NCI-H2227 treated with DMSO at 0.1 percent for 48 hours (cell line): ENCODE measurements around the gene NCKAP1.
"Not testable (repeated sequence)": the region's sequence is repeated elsewhere in the genome, so short reads cannot be mapped to it uniquely, and the experiment has no call there.

ENCODE experiments used
- DNase-seq: peaks from one replicate; lab custom pipeline; 2025; lab: John Stamatoyannopoulos, UW

The NCKAP1 gene

DNA sequence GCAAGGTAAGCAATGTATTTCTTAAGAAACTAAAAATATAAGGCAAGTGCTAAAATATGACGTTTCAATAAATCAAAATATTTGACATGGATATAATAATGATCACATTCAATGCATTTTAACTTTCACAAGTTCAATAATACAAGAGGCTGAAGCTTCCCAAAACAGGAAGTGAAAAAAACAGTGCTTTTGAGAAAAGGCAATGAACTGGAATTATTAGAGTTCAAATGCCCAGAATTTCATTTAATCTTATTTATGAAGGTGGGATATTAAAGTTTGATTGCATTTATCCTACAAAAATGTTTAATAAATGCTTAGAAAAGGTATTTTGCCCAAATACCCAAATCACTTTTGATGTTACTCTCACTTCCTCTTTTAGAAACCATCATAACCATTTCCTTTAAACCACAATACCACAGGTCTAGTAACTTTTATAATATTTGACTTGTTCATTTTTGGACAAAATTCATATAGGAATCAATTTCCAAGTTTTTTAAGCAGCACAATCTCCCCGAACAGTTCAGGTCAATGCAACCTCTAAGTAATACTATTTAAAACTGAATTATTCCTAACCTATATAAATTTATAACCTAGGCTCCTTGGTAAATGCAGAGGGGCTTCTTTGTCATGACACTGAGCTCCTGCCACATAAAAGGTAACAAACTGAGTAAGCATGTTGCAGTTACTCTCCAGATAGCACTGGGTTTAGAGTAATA, 2.1 kb downstream of the NCKAP1 start:
- DNase-seq: no peak

DNA sequence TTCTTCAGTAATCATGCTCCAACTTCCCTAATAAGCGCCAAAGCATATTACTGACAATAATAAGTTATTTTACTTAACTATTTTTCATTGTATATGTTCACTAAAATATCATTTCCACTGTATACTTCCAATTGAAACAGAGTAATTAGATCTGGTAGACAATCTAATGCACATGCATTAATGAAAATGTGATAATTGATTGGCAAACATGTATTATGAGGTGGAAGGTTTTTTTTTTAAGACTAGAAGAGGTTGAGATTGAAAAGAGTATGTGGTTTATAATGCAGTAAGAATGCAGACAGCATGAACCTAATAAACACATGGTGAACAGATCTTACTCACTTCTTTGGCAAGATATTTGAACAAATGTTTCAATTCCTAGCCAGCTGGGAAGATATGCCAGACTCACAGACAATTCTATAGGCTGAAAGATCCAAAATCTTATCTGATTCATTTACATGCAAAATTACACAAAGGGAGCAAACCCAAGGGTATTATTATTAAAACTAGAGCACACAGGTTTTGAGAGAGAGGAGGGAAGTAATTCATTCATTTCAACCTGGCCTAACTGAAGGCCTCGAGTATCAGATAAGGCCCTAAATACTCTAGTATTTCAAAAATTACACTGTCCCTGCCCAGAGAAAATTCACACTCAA, 2.8 kb downstream of the NCKAP1 start:
- DNase-seq: no peak

GRCh38 chr2:183034806-183035205, 3.5 kb downstream of the NCKAP1 start:
- DNase-seq: no peak

GRCh38 chr2:183033951-183034350, 4.3 kb downstream of the NCKAP1 start:
- DNase-seq: no peak

DNA sequence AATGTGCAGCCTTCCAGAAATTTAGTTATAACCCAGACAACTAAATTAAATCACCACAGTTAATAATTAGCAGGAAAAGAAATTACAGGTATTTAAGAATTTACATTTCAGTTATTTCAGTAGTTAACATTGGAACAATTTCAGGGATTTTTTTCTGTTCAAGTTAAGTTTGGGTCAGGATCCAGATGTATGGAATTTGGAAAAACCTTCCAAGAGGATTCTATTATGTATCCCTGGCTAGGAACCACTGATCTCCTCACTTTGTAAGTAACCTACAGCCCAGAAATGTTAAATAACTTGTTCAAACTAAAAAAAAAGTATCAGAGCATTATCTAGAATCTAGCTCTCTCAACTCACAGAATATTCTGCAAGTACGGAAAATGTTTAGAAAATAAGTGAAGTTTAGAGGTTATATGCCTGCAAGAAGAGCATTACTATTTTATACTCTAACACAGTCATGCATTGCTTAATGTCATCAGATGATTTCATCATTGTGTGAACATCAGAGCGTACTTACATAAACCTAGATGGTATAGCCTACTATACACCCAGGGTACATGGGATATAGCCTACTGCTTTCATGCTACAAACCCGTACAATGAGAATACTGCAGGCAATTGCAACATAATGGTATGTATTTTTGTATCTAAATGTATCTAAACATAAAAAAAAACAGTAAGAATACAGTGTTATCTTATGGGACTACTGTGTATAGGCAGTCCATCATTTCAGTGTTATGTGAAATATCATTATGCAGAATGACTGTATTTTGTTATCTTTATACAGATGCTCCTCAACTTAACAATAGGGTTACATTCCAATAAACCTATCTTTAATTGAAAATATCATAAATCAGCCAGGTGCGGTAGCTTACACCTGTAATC, 6.1 kb downstream of the NCKAP1 start:
- no peak for DNase-seq

- DNase-seq: no peak
These were observed 9.0 kb downstream of the NCKAP1 start for GRCh38 chr2:183029219-183029618.

GRCh38 chr2:183028108-183028507, 10.1 kb downstream of the NCKAP1 start:
- DNase-seq: no peak

GRCh38 chr2:183027443-183027842, 10.8 kb downstream of the NCKAP1 start:
- DNase-seq: no peak

GRCh38 chr2:183026424-183026823, 11.8 kb downstream of the NCKAP1 start:
- DNase-seq: no peak

DNA sequence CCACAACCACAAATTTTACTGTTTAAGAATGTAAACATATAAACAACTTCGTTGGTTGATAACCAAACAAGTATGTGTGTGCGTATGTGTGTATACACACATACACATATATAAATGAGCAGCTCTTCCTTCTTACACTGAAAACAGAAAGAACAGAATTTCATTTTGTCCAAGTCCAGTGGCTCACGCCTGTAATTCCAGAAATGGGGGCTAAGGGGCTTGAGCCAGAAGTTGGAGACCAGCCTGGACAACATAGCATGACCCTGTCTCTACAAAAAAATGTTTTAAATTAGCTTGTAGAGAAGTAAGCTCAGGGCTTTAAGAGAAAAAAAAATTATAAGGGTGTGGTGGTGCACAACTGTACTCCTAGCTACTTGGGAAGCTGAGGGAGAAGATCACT, 12.3 kb downstream of the NCKAP1 start:
- DNase-seq: no peak

DNA sequence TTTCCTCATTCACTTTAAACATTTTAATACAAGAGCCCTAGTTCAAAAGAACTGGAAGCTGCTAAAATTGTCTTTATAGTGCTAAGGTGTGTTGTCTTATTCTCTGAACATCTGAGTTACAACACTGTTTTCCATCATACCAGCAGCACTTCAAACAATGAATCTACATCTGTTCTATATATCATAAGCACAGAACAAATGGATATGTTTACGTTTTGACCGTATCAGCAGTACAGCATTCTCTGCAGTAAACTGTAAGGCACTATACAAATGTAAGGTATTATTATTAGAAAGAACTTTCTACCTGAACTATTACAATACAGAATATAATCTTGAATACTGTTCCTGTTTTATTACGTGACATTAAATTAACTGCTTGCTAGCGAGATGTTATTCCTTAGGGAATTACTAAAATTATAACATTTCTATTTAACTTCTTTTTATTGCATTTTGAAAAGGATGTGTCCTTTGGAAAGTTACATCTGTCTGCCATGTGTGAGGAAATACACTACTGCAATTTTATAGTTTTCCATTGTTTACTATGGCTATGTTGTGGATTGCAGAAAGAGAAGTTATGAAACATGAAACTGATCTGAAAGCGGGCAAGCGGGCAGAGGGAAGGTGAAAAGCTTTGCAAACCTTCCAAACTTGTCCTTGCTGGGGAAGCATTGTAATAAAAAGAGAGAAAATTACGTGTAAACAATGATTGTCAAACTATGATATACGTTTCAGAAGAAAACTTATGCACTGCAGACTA, 13.7 kb downstream of the NCKAP1 start:
- DNase-seq: no peak

DNA sequence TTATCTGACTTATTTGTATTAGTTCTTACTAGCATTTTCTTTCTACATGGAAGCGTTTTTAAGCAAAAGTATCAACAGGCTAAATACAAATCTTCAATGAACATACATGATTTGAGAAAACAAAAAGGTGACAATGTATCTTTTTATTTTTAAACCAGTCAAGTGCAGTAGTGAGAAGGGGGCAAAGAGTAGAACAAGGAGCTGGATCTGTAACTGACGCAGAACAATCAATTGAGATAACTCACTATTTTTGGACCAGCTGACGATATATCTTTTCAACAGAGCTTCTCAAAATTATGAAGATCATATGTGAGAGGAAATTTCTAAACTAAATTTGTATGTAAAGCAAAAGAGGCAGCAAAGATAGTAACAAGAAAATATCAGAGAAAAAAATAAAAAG, 15.5 kb downstream of the NCKAP1 start:
- no peak for DNase-seq

- DNase-seq: no peak
These were observed 16.6 kb downstream of the NCKAP1 start for GRCh38 chr2:183021613-183022012.

GRCh38 chr2:183019718-183020442, 18.4 kb downstream of the NCKAP1 start:
- no peak for DNase-seq

DNA sequence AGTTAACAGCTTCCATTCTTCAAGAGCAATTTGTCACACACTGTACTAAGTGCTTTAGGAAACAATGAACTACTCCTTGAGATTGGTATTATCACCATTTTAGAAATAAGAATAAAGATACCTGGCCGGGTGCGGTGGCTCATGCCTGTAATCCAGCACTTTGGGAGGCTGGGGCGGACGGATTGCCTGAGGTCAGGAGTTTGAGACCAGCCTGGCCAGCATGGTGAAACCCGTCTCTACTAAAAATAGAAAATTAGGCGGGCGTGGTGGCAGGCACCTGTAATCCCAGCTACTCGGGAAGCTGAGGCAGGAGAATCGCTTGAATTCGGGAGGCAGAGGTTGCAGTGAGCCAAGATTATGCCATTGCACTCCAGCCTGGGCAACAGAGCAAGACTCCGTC, 20.4 kb downstream of the NCKAP1 start:
- DNase-seq: not testable (repeated sequence)

- DNase-seq: no peak
These were observed 24.3 kb downstream of the NCKAP1 start for GRCh38 chr2:183014005-183014404.

- DNase-seq: no peak
These were observed 26.5 kb downstream of the NCKAP1 start for GRCh38 chr2:183011743-183012142.

GRCh38 chr2:183010112-183010511, 28.1 kb downstream of the NCKAP1 start:
- DNase-seq: no peak

DNA sequence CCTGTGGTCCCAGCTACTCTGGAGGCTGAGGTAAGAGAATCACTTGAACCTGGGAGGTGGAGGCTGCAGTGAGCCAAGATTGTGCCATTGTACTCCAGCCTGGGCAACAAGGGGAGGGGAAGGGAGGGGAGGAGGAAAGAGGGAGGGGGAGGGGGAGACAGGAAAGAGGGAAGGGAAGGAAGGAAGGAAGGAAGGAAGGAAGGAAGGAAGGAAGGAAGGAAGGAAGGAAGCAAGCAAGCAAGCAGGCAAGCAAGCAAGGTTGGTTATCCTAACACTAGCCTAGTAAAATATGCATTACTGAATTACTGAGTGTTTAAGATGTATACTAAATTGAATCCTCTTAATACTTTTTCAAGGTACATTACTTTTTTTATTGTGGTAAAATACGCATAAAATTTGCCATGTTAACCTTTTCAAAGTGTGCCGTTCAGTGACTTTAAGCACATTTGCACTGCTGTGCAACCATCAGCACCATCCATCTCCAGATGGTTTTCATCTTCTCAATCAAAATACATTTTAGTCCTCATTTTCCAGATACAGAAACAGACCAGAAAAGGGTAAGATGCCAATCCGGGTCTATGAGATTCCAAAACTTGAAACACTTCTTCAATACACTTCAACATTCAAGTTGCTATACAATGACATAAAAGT, 28.9 kb downstream of the NCKAP1 start:
- no peak for DNase-seq

DNA sequence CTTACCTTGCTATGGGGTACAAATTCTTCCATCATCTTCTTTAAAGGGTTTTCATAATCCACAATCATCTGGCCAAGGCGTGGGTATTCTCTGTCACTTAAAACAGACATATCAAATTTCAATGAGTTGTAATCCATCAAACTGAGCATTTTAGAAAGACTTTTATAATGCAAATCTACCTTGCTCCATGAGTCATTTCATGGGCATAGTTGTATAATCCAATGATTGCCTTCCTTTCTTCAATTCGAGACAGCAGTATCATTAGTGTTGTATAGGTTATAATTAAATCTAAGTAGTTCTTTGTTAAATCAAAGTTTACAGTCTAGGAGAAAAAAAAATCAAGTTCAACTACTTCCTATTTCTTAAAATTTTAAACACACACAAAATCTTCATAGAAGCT, 36.3 kb downstream of the NCKAP1 start:
- peak; percentile 55 for DNase-seq

DNA sequence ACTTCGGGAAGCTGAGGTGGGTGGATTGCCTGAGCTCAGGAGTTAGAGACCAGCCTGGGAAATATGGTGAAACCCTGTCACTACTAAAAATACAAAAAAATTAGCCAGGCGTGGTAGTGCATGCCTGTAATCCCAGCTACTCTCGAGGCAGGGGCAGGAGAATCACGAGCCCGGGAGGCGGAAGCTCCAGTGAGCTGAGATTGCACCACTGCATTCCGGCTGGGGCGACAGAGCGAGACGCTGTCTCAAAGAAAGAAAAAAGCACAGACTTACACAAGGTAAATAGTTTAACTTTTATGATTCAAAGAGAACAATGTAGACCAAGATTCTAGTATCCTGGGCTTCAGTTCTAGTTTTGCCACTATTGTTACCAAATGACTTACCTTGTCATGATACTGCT, 37.4 kb downstream of the NCKAP1 start:
- no peak for DNase-seq
